K562 (cell line): ENCODE measurements around the gene TEPSIN. TPM values are rescaled to one million over a fixed set of nuclear protein-coding genes. Genes with fewer than 3 reads are reported as not detected.

ENCODE experiments used
- ATAC-seq: fragments of 200-7000 bp; cut with Tn5 transposase; 3 replicates; pipeline ENCODE4 v1.9.1; 2020; ENCODE audit warnings: moderate library complexity
- BruUV-seq: library from RNA; stranded (reverse); fragments of 400-500 nt; replicated peaks from 2 replicates; lab custom pipeline; 2021; lab: Mats Ljungman, UMichigan
- CTCF ChIA-PET: fragments of 300-600 bp; formaldehyde crosslinking; extraction: SDS; loops from one replicate; lab custom pipeline; 2021; ENCODE audit warnings: low intra/inter-chr PET ratio; lab: Yijun Ruan, JAX
- POLR2A ChIA-PET: fragments of 300-600, 350-650 bp; sonication (Branson Sonifier 250); formaldehyde crosslinking; extraction: SDS; loops from one replicate; lab custom pipeline; 2021; ENCODE audit warnings: antibody characterized with exemption, inconsistent platforms; lab: Yijun Ruan, JAX
- DNase-seq, 4 experiments: peaks; one replicate each; pipeline versions ENCODE4 v3.0.0 to v3.0.0-alpha.2; 2011 to 2018; ENCODE audit warnings: low spot score in 3 of 4, mixed read lengths in 3 of 4; ENCODE audit errors: extremely low read depth in 1 of 4
- FAIRE-seq: peaks from 2 replicates; lab custom pipeline; 2011; peaks lifted over from hg19 to GRCh38; lab: Jason Lieb, UNC
- H2AFZ ChIP-seq: 2 replicates; pipeline ENCODE4 v1.6.0; 2011; ENCODE audit warnings: low read depth, low read length, control low read depth, inconsistent platforms
- H3K27ac ChIP-seq: fragments of 200-600 bp; 3 replicates; pipeline ENCODE4 v1.8.0; 2011; ENCODE audit warnings: low read depth, mild to moderate bottlenecking, control low read depth, inconsistent platforms, low read length, moderate library complexity, mixed read lengths; ENCODE audit errors: extremely low read depth
- H3K27me3 ChIP-seq, 2 experiments: fragments of 300-600 bp in 1 of 2; 2 replicates in 1 of 2; 3 replicates in 1 of 2; pipeline versions ENCODE4 v1.6.0 to v1.8.0; 2011; ENCODE audit warnings: inconsistent platforms in 2 of 2, low read length in 2 of 2, mild to moderate bottlenecking in 1 of 2, mixed read lengths in 1 of 2, moderate library complexity in 1 of 2; ENCODE audit not compliant: control insufficient read depth in 2 of 2, insufficient read depth in 2 of 2
- H3K36me3 ChIP-seq: fragments of 300-600 bp; 3 replicates; pipeline ENCODE4 v1.8.0; 2011; ENCODE audit warnings: mild to moderate bottlenecking, low read length, inconsistent platforms; ENCODE audit not compliant: control insufficient read depth, insufficient read depth
- H3K4me1 ChIP-seq, 2 experiments: fragments of 200-600 bp in 1 of 2; replicated peaks in 1 of 2; 2 replicates in 1 of 2; 3 replicates in 1 of 2; pipeline versions ENCODE4 v1.5.1 to v1.8.0; 2011; ENCODE audit warnings: inconsistent platforms in 2 of 2, low read length in 2 of 2, mild to moderate bottlenecking in 1 of 2, mixed read lengths in 1 of 2, moderate library complexity in 1 of 2; ENCODE audit not compliant: control insufficient read depth in 2 of 2, insufficient read depth in 2 of 2
- H3K4me2 ChIP-seq: 2 replicates; pipeline ENCODE4 v1.6.1; 2011; ENCODE audit warnings: low read length, control low read depth, inconsistent platforms, mixed read lengths; ENCODE audit not compliant: insufficient read depth
- H3K4me3 ChIP-seq: fragments of 200-600 bp; sonication (generic), shearing (Covaris generic); 2 replicates; pipeline ENCODE4 v1.5.1; 2016; ENCODE audit warnings: control low read depth, inconsistent platforms
- H3K79me2 ChIP-seq: fragments of 200-600 bp; 3 replicates; pipeline ENCODE4 v1.8.0; 2011; ENCODE audit warnings: low read length, inconsistent platforms; ENCODE audit not compliant: control insufficient read depth, insufficient read depth
- H3K9ac ChIP-seq, 2 experiments: 2 replicates each; pipeline versions ENCODE4 v1.6.0 to v1.6.1; 2011; ENCODE audit warnings: low read depth in 2 of 2, low read length in 2 of 2, control low read depth in 1 of 2, inconsistent platforms in 1 of 2, mild to moderate bottlenecking in 1 of 2, mixed read lengths in 1 of 2; ENCODE audit not compliant: insufficient read depth in 1 of 2
- H3K9me1 ChIP-seq: one replicate; pipeline ENCODE4 v1.6.0; 2011; ENCODE audit warnings: inconsistent platforms, mild to moderate bottlenecking, low read length, moderate library complexity; ENCODE audit not compliant: control insufficient read depth, insufficient read depth
- H3K9me3 ChIP-seq: replicated peaks from 2 replicates; pipeline ENCODE4 v1.5.1; 2011; ENCODE audit warnings: low read depth, low read length, inconsistent platforms; ENCODE audit not compliant: control insufficient read depth, insufficient read depth
- H4K20me1 ChIP-seq: replicated peaks from 2 replicates; pipeline ENCODE4 v1.6.1; 2011; ENCODE audit warnings: low read length, inconsistent platforms, mixed read lengths; ENCODE audit not compliant: control insufficient read depth, insufficient read depth
- ARNT ChIP-seq, 2 experiments: fragments of 450-650 bp; IDR thresholded peaks; 2 replicates each; pipeline ENCODE4 v1.6.1; 2016; ENCODE audit warnings: mild to moderate bottlenecking in 1 of 2
- E2F3 ChIP-seq: fragments of 250-450 bp; sonication (Bioruptor Pico); IDR thresholded peaks from 2 replicates; pipeline ENCODE4 v1.4.0; 2020; ENCODE audit warnings: mild to moderate bottlenecking
- GABPA ChIP-seq: fragments of 200-800 bp; sonication (Bioruptor generic); conservative IDR thresholded peaks from 2 replicates; pipeline ENCODE4 v1.6.1; 2016; ENCODE audit warnings: low read depth, missing genetic modification characterization, missing compliant biosample characterization
- NKRF ChIP-seq: fragments of 450-650 bp; IDR thresholded peaks from 2 replicates; pipeline ENCODE4 v1.6.1; 2016; ENCODE audit warnings: borderline replicate concordance
- SMARCE1 ChIP-seq: fragments of 450-650 bp; IDR thresholded peaks from 2 replicates; pipeline ENCODE4 v1.7.1; 2016; ENCODE audit warnings: mild to moderate bottlenecking
- STAG1 ChIP-seq: sonication (generic); formaldehyde crosslinking; IDR thresholded peaks from 2 replicates; pipeline ENCODE4 v1.5.0; 2020; ENCODE audit warnings: missing genetic modification reagents, borderline replicate concordance
- ZNF41 ChIP-seq: fragments of 250-450 bp; sonication (Bioruptor Pico); conservative IDR thresholded peaks from 2 replicates; pipeline ENCODE4 v1.4.0; 2020; ENCODE audit warnings: mild to moderate bottlenecking
- ZNF764 ChIP-seq: fragments of 250-450 bp; sonication (Bioruptor Pico); IDR thresholded peaks from 2 replicates; pipeline ENCODE4 v1.4.0; 2020; ENCODE audit warnings: low read depth, mild to moderate bottlenecking, moderate library complexity
- WGBS: fragments of 100-300 bp; shearing (Covaris generic); methylation state at CpG from one replicate; pipeline ENCODE4 v1.1.6; 2016; ENCODE audit warnings: low coverage, mixed read lengths; ENCODE audit not compliant: insufficient coverage; ENCODE audit errors: missing lambda C conversion rate; 5-methylcytosine and 5-hydroxymethylcytosine counted together
- in situ Hi-C: fragments of 300-500 bp; cut with MboI; formaldehyde crosslinking; loops from 4 replicates; pipeline ENCODE4 v1.15.0; 2018; ENCODE audit warnings: inconsistent platforms, mixed read lengths
- intact Hi-C: fragments of 100-400 bp; cut with micrococcal nuclease; formaldehyde crosslinking; loops from 2 replicates; pipeline ENCODE4 v1.14.2; 2022
- polyA plus RNA-seq, 8 experiments: library from polyadenylated mRNA; depleted of rRNA in 4 of 8; stranded (reverse) in 5 of 8; unstranded in 3 of 8; fragments of >200 nt; fragmentation: Nextera tagmentation in 2 of 8; fragmentation: Illumina TruSeq in 1 of 8; extraction: Ambion mirVana in 2 of 8; extraction: Trizol in 1 of 8; gene quantifications; 2 replicates each; pipeline versions ENCODE4 v1.2.1 to v1.2.3, GENCODE V29; 2011 to 2014; ENCODE audit warnings: inconsistent platforms in 1 of 8, missing spikeins in 1 of 8
- total RNA-seq, 7 experiments: library from RNA; depleted of rRNA in 6 of 7; stranded (reverse); fragments of >200 nt in 6 of 7; fragmentation: Illumina TruSeq in 2 of 7; extraction: Trizol in 2 of 7; gene quantifications; 2 replicates each; pipeline versions ENCODE4 v1.2.1 to v1.2.3, GENCODE V29; 2011 to 2021; ENCODE audit warnings: low replicate concordance in 1 of 7

TEPSIN gene
- total and polyA plus RNA-seq, 9 of the 15 experiments (the other 6 are each of a cell fraction or from before 2014, with no cell fraction given) = 0.80 to 29.8 (median 5.3) TPM

- FAIRE-seq = no peak
- Histone ChIP-seq H3K9me3 (no peaks in the 10 kb centered on the region), H3K36me3 (0 out of 3 replicates have a peak, but pooled peaks cover 3% of the 10 kb centered on the region), H2AFZ (no peak overlapping the region), H3K9me1 (no peaks in the 10 kb centered on the region), H3K27ac (no peak overlapping the region), H4K20me1 (no peaks in the 10 kb centered on the region), H3K4me2 (no peak overlapping the region), H3K27me3 (no peaks in the 10 kb centered on the region), H3K9ac (no peak overlapping the region), H3K4me1 (peaks cover 0 to 17% of the 10 kb centered on the region in 2 experiments; a peak in 3 of 5 replicates), H3K79me2 (no peaks in the 10 kb centered on the region), H3K4me3 (no peak overlapping the region)
- ATAC-seq = no peak
- CTCF ChIA-PET = no interaction called here
- TF ChIP-seq NKRF (no peak), GABPA (tag) (no peak), ZNF41 (no peak), STAG1 (no peak), SMARCE1 (no peak), ZNF764 (CRISPR knock-in tag) (no peak), ARNT (IDR thresholded peaks at IDR 0.05) (no peak), E2F3 (CRISPR knock-in tag) (no peak)
- in situ Hi-C loops = no loop called here
- no peak for DNase-seq
- intact Hi-C loops = no loop called here
- 81% methylated on average over 4 of the region's 4 CpGs for WGBS
- no TSS peak for BruUV-seq
- POLR2A ChIA-PET = no interaction called here
These were observed 32.7 kb downstream of the TEPSIN start for GRCh38 chr17:81206166-81206565.
